ENCODE data around the gene SLC66A2. TPM values are rescaled to one million over a fixed set of nuclear protein-coding genes. Genes with fewer than 3 reads are reported as not detected.

SLC66A2 gene
- total RNA-seq, 2 donors from 2014 or later = 39.1 to 51.2 TPM

- Histone ChIP-seq H3K27me3 (replicated peaks; ENCODE audit: insufficient read depth) (no peaks in the 10 kb centered on the region), H3K27ac (no peak overlapping the region), H3K4me3 (no peak overlapping the region), H3K9me3 (no peaks in the 10 kb centered on the region), H3K36me3 (peaks cover 3% of the 10 kb centered on the region), H3K4me1 (ENCODE audit: control insufficient read depth in 1 of 2, low read depth in 2 of 2) (peaks cover 14 to 44% of the 10 kb centered on the region in 2 donors)
- DNase-seq (ENCODE audit: low spot score) (no peak), ATAC-seq (ENCODE audit: insufficient number of reproducible peaks, low FRiP score, low read depth) (no peak)
- TF ChIP-seq CTCF (IDR thresholded peaks at IDR 0.05) = no peak
Measured at GRCh38 chr18:79947054-79947755, 4.2 kb downstream of the SLC66A2 start.

- no peak for DNase-seq (ENCODE audit: low spot score)
- H3K4me3 ChIP-seq = no peak overlapping the region
- H3K9me3 ChIP-seq = no peaks in the 10 kb centered on the region
- TF ChIP-seq CTCF (IDR thresholded peaks at IDR 0.05) = no peak
- peaks cover 13 to 37% of the 10 kb centered on the region in 2 donors for H3K4me1 ChIP-seq (ENCODE audit: control insufficient read depth in 1 of 2, low read depth in 2 of 2)
- no peak for ATAC-seq (ENCODE audit: insufficient number of reproducible peaks, low FRiP score, low read depth)
- H3K27ac ChIP-seq = no peak overlapping the region
- H3K36me3 ChIP-seq = peaks cover 14% of the 10 kb centered on the region
- H3K27me3 ChIP-seq (replicated peaks; ENCODE audit: insufficient read depth) = no peaks in the 10 kb centered on the region
Measured at GRCh38 chr18:79945118-79946042, 6.1 kb downstream of the SLC66A2 start.

GRCh38 chr18:79944746-79945117 lies 6.7 kb downstream of the SLC66A2 start:
- peaks cover 9 to 31% of the 10 kb centered on the region in 2 donors for H3K4me1 ChIP-seq (ENCODE audit: control insufficient read depth in 1 of 2, low read depth in 2 of 2)
- H3K4me3 ChIP-seq = no peak overlapping the region
- H3K36me3 ChIP-seq = peaks cover 14% of the 10 kb centered on the region
- H3K9me3 ChIP-seq = no peaks in the 10 kb centered on the region
- H3K27me3 ChIP-seq (replicated peaks; ENCODE audit: insufficient read depth) = no peaks in the 10 kb centered on the region
- H3K27ac ChIP-seq = no peak overlapping the region
- DNase-seq (ENCODE audit: low spot score) (no peak), ATAC-seq (ENCODE audit: insufficient number of reproducible peaks, low FRiP score, low read depth) (no peak)
- no peak for TF ChIP-seq CTCF (IDR thresholded peaks at IDR 0.05)

GRCh38 chr18:79944126-79944731 lies 7.2 kb downstream of the SLC66A2 start:
- H3K4me3 ChIP-seq = no peak overlapping the region
- H3K27ac ChIP-seq = no peak overlapping the region
- no peak for DNase-seq (ENCODE audit: low spot score)
- H3K9me3 ChIP-seq = no peaks in the 10 kb centered on the region
- ATAC-seq (ENCODE audit: insufficient number of reproducible peaks, low FRiP score, low read depth) = no peak
- H3K27me3 ChIP-seq (replicated peaks; ENCODE audit: insufficient read depth) = no peaks in the 10 kb centered on the region
- peaks cover 14% of the 10 kb centered on the region for H3K36me3 ChIP-seq
- no peak for TF ChIP-seq CTCF (IDR thresholded peaks at IDR 0.05)
- H3K4me1 ChIP-seq (ENCODE audit: control insufficient read depth in 1 of 2, low read depth in 2 of 2) = peaks cover 6 to 26% of the 10 kb centered on the region in 2 donors

GRCh38 chr18:79943608-79944125 lies 7.8 kb downstream of the SLC66A2 start:
- ATAC-seq (ENCODE audit: insufficient number of reproducible peaks, low FRiP score, low read depth) (no peak), DNase-seq (ENCODE audit: low spot score) (no peak)
- no peak overlapping the region for H3K27ac ChIP-seq
- H3K4me3 ChIP-seq = no peak overlapping the region
- H3K36me3 ChIP-seq = peaks cover 14% of the 10 kb centered on the region
- no peaks in the 10 kb centered on the region for H3K27me3 ChIP-seq (replicated peaks; ENCODE audit: insufficient read depth)
- H3K9me3 ChIP-seq = no peaks in the 10 kb centered on the region
- no peak for TF ChIP-seq CTCF (IDR thresholded peaks at IDR 0.05)
- H3K4me1 ChIP-seq (ENCODE audit: control insufficient read depth in 1 of 2, low read depth in 2 of 2) = peaks cover under 1 to 20% of the 10 kb centered on the region in 2 donors

All from thoracic aorta (tissue), 2 donors.